ENCODE measurements around the gene PMF1. TPM values are rescaled to one million over a fixed set of nuclear protein-coding genes. Genes with fewer than 3 reads are reported as not detected.

Gene PMF1
- polyA plus RNA-seq, 1 donor, result 85.0 TPM

DNA sequence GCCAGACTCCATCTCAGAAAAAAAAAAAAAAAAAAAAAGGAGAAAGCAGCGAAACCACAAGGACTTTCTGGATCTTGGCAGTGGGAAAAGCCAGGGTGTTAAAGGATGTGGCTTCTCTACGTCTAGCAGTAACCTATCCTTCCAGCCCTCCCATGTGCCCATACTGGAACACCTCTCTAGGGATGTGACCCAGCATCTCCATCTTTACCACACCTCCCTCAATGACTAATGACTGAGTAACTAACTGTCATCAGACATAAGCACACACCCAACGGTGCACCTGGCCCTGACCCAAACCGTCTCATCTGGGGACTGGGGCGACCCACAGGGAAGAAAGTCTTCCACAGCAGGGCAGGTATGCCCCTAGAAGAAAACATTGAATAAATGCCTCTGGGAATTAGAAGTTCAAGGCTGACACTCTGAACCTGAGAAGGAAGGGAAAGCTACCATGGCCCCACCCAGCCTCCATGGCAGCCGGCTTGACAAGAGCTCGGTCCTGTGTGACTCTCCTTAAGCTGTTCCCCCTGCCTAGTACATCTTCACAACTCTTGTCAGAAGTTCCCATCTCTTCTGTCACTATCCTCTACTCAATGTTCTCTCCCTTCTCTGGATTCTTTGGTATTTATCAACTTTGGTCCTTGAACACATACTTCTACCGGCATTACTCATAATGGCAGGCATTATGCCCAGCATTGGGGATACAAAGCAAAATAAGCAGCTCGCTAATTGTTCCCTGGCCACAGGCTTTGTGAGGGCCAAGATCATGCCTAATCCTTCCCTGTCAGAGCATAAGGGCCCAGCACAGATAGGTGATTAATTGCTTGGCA is 49.9 kb downstream of the PMF1 start:
- DNase-seq, result no peak

DNA sequence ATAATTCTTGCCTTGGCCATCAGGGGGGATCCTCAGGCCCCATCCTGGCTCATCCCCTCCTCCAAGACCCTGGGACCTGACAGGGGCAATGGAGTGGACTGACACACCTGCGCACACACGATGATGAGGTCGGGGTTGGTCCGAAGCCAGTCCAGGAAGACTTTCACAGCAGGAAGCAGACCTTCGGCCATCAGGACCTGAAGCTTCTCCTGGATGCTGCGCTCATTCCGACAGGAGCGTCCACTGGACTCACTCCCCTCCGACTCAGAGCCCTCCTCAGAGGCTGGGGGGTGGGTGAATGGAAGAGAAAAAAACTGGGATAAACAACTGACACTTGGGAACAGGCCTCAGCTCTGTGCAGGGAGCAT is 50.5 kb downstream of the PMF1 start:
- DNase-seq, result no peak

DNA sequence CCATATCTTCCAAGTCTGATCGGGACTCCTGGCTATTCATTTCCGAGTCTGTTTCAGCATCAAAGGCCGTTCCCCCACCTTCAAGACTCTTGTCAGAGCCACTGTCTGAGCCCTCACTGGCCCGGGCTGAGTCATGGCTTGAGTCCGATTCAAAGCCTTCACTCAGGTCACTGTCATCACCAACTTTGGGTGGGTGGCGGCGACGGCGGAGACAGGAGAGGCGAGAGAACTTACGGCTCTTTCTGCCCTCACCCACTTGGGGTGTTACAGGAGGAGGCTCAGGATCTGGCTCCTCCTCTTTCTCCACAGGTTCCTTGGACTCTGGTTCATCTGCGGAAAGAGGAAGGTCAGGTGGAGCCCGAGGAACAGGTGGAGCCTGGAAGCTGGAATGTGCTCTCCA is 53.2 kb downstream of the PMF1 start:
- DNase-seq, result no peak

DNA sequence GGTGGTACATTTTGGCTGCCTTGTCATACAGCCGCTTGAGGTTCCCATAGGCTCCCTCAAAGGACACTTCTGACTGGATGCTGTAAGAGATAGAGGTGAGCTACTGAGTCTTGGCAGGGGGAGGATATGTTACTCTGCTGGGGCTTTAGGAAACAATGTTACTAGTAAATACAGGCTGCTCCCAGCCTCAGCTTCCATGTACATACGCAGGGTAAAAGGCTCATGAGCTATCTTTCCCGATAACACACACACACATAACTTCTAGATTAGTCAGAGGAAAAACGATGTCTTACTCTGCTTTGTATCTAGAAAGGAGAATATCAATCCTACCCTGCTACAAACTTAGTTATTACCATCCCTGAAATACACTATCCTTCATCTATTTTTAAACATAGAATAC is 55.5 kb downstream of the PMF1 start:
- no peak for DNase-seq

DNA sequence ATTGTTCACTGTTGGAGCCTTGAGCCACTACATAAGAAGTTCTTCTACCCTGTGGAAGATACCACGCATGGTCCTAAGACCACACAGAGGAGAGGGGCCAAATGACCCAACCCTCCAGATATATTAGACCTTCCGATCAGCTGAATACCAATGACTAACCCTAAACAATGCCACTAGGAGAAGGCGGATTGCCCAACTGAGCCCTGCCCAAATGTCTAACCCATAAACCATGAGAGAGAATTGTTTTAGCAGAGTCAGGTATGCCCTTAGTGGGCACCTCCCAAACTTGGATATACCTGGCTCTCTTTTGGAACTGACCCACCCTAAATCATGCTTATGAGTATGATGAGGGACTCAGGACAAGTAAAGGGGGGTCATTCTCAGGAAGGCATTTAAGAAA is 57.5 kb downstream of the PMF1 start:
- no peak for DNase-seq

DNA sequence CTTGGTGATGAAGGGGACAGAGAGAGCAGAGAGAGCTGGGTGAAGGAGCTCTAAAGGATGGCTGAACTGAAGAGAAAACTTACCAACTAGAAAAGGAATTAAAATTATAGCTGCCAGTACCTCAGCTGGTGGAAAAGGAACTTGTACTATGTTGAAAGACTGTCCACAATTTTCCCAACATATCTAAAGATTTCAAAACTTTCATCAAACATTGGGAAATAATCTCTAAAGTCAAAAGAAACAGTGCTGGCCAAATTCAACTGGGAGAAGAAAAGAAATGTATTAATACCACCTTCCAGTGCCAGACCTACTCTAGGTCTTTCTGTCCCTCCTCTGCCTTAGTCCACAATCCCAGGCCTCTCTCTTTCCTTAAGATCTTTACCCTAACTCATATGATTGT is 63.7 kb downstream of the PMF1 start:
- DNase-seq, result no peak

DNA sequence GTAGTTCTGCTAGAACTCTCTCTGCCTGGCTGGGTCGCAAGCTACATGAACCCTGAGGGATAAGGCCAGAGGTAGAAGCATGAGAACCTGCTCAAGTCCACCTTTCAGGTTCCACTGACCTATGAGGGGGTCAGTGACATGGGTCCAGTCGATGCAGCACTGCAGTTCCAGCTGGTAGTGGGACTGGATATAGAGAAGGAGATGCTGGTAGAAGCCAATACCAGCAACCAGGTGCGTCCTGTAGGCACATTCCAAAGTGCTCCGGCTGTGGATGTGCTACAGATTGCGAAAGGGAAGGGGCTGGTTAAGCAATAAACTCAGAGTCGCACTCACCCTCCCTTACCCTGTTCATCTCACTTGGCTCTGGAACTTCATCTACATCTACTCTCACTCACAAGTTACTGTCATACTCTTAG is 64.2 kb downstream of the PMF1 start:
- DNase-seq, result no peak

DNA sequence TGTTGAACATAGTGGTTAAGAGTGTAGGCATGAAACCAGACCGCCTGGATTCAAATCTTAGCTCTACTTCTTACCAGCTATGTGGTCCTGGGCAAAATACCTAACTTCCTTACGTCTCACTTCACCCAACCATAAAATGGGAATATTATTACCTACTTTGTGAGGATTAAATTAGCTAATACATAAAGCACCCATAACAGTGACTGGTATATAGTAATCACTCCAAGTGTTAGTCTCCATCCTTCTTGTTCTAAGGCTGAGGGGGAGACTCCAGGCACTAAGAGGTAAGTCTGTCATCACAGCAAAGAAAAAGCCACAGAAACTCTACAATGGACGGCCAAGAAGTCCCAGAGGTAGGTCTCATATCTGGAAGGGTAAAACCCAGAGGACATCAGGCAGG is 67.0 kb downstream of the PMF1 start:
- no peak for DNase-seq

DNA sequence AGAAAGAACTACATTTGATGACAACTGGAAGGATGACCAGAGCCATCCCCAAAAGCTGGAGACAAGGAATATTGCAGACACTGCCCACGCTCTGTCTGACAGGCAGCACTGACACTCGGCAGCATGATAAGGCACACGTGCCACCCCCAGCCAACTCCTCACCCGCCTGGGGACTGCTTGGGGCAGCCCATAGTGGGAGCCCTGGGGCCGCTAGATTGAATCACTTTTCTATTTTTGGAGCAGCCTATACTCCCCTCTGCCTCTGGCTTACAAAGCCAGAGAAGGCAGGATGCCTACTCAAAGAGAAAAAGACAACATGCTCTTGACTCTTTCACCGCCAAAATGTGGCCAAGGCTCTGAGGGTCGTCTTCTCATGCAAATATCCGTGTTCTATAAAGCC is 68.5 kb downstream of the PMF1 start:
- DNase-seq, result no peak

DNA sequence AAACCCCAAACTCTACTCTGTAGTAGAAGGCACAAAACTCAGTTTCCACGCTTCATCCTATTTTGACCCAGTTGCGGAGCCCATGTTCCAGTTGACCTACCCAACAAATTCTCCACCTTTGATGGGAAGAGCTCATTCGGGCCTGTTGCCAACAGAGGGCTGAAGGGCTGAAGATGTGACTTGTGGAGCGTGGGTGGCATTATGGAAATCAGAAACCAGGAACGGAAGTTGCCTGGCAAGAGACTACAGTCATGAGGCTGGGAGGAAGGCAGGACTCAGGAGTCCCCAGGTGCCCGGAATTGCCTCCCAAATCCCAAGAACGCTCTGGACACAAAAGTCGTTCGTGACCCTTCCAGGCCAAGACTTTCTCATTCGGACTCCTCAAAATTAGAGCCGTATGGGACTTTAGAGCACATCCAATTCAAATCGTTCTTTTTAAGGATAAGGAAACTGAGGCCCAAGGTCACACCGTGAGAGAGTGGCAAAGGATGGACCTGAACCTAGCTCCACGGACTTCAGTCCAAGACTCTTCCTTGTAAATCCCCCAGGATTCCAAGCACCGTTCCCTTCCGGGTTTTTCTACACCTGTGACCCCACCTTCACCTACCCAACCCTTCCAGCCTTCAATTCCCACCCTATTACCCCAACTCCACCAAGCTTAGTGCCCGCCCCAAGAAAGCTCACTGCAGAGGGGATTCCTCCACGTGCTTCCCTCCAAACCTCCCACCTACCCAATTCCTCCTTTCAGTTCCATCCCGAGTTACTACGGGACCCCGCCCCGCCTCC is 69.1 kb downstream of the PMF1 start:
- DNase-seq, result no peak

DNA sequence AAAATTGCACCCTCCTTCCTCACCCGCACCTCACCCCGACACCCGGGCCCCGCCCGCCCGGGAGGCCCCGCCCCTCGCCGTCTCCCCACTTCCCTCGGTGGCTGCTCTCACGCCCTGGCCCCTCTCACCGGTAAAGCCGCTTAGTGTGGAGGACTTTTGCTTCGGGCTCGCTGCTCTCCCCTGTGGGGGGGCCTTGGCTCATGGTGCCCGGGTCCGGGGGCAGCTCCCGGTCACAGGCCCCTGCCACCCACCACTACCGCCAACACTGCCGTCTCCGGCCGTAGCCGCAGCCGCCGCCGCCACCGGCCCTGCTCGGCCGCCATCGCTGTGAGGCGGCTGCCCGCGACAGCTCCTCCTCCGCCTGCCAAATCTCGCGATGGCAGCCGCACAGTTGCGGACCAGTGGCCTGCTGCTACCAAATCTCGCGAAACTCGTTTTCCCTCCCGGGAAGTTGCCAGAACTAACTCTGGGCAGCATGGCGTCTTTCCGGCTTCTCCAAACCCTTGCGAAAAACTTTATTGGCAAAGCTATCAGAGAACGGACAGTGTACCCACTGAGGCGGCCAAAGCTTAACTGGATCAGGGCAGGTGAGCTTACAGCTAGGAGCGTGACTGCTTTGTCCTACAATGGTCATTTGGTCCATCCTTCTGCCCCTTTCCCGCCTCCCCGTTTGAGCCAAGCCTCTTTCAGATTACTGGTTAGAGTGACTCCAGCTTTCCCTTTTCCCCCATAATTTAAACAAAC is 69.8 kb downstream of the PMF1 start, which contains the start of gene SMG5:
TSS of gene SMG5 (minus strand) at position 347 of the 744 bp plus-strand sequence. CDS start at position 202, 145 bp downstream.
- DNase-seq, result peak; percentile 98

DNA sequence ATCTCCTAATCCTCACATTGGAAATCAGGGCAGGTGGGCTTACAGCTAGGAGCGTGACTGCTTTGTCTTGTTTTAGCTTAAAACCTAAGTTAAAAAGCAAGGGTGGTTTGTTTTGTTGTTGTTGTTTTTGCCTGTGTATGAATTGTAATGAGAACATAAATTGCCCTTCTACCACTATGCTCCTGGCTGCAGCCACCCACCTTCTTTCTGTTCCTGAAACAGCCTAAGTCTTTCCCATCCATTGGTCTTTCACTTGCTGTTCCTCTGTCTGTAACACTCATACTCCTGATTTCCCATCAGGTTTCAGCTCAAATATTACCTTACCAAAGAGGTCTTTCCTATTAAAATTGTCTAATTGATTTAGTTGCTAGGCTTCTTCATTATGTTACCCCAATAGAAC is 70.7 kb downstream of the PMF1 start:
- no peak for DNase-seq

DNA sequence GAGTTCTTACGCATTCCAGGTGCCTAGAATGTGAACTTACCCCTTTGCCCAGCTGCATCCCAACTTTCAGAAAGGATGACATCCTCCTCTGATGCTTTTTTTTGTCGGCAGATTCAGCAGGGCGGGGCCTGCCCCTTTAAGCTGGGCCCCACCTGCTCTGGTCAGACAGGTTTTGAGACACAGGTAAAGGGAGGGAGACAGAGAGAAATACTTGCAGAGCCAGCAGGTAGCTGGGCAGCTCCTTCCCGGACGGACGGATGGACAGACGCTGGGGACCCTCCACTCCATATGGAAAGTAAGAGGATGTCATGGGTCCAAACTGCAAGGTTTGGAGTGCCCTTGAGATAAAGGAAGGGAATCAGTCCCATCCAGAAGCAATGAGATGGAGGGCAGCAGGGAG is 71.3 kb downstream of the PMF1 start, which contains the start of gene TMEM79:
TSS of gene TMEM79 (plus strand) at position 214 of the 400 bp plus-strand sequence. CDS start 902 bp downstream, outside the sequence.
- no peak for DNase-seq

DNA sequence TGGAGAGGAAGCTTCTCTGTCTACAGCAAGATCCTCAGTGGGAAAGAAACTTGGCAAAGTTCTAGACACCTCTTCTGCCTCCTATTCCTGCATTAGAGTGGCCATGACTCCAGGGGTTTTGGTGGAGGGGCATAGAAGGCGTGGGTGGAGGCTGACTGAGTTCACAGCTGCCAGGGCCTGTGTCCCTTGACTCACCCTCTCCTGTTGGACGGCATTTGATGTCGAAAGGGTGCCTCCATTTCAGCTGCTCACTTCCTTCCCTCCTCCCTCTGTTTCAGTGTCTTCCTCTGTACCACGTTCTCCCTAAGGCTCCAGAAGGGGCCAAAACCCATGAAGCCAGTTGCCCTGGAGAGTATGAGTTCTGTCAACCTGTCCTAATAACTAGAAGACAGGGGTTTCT is 72.0 kb downstream of the PMF1 start:
- no peak for DNase-seq

DNA sequence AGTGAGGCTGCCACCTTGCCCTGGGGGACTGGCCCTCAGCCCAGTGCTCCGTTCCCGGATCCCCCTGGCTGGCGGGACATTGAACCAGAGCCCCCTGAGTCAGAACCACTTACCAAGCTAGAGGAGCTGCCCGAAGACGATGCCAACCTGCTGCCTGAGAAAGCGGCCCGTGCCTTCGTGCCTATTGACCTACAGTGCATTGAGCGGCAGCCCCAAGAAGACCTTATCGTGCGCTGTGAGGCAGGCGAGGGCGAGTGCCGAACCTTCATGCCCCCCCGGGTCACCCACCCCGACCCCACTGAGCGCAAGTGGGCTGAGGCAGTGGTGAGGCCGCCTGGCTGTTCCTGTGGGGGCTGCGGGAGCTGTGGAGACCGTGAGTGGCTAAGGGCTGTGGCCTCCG is 72.6 kb downstream of the PMF1 start:
- DNase-seq, result no peak

DNA sequence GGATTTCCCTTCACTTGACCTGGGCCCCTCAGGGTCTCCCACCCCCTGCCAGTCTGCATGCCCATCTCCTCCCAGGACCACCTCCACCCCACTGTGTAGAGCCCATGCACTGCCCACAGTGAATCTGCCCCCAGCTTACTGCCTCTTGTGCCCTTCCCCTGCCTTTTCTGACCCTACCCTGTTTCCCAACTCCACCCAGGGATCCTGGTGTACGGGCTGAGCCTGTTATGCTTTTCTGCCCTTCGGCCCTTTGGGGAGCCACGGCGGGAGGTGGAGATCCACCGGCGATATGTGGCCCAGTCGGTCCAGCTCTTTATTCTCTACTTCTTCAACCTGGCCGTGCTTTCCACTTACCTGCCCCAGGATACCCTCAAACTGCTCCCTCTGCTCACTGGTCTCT is 73.3 kb downstream of the PMF1 start:
- DNase-seq, result no peak

Other genes with a start within 250 kb of the PMF1 start
- gene ARHGEF2, start 234.5 kb upstream of the PMF1 start, polyA plus RNA-seq (ENCODE audit: insufficient read length), result 86.7 TPM
- 362 TPM for gene SSR2, start 192.1 kb upstream of the PMF1 start, polyA plus RNA-seq (ENCODE audit: insufficient read length)
- gene UBQLN4, start 159.2 kb upstream of the PMF1 start, polyA plus RNA-seq (ENCODE audit: insufficient read length), result 56.8 TPM
- 45.9 TPM for gene LAMTOR2, start 158.2 kb upstream of the PMF1 start, polyA plus RNA-seq (ENCODE audit: insufficient read length)
- 46.9 TPM for gene RAB25, start 151.8 kb upstream of the PMF1 start, polyA plus RNA-seq (ENCODE audit: insufficient read length)
- 46.7 TPM for gene MEX3A, start 130.5 kb upstream of the PMF1 start, polyA plus RNA-seq (ENCODE audit: insufficient read length)
- gene LMNA, start 98.3 kb upstream of the PMF1 start, polyA plus RNA-seq (ENCODE audit: insufficient read length), result 74.2 TPM
- 19.7 TPM for gene SEMA4A, start 59.4 kb upstream of the PMF1 start, polyA plus RNA-seq (ENCODE audit: insufficient read length)
- 34.9 TPM for gene SLC25A44, start 18.9 kb upstream of the PMF1 start, polyA plus RNA-seq (ENCODE audit: insufficient read length)
- gene BGLAP, start 29.2 kb downstream of the PMF1 start, polyA plus RNA-seq (ENCODE audit: insufficient read length), result 4.8 TPM
- gene PAQR6, start 35.0 kb downstream of the PMF1 start, polyA plus RNA-seq (ENCODE audit: insufficient read length), result 6.0 TPM
- 63.4 TPM for gene SMG5, start 69.8 kb downstream of the PMF1 start, polyA plus RNA-seq (ENCODE audit: insufficient read length)
- gene TMEM79, start 71.3 kb downstream of the PMF1 start, polyA plus RNA-seq (ENCODE audit: insufficient read length), result 5.9 TPM
- 51.0 TPM for gene GLMP, start 82.7 kb downstream of the PMF1 start, polyA plus RNA-seq (ENCODE audit: insufficient read length)
- not detected for gene VHLL, start 86.3 kb downstream of the PMF1 start, polyA plus RNA-seq (ENCODE audit: insufficient read length)
- 326 TPM for gene CCT3, start 125.3 kb downstream of the PMF1 start, polyA plus RNA-seq (ENCODE audit: insufficient read length)
- 1.2 TPM for gene TSACC, start 125.5 kb downstream of the PMF1 start, polyA plus RNA-seq (ENCODE audit: insufficient read length)
- 16.0 TPM for gene RHBG, start 156.2 kb downstream of the PMF1 start, polyA plus RNA-seq (ENCODE audit: insufficient read length)

Measured in left kidney (tissue), 2 donors.